Progenitor cell of endocrine pancreas (in vitro differentiated cells): ENCODE data around the gene AP2A1. TPM values are rescaled to one million over a fixed set of nuclear protein-coding genes. Genes with fewer than 3 reads are reported as not detected.

Experiments used
- DNase-seq: peaks from one replicate; pipeline ENCODE4 v3.0.0; 2021; ENCODE audit warnings: low spot score; ENCODE audit not compliant: unreplicated experiment
- H3K27ac Mint-ChIP-seq: 2 replicates; pipeline ENCODE4 v1.8.0; 2021; ENCODE audit warnings: mild to moderate bottlenecking, moderate library complexity, mixed read lengths
- H3K27me3 Mint-ChIP-seq: 2 replicates; pipeline ENCODE4 v1.8.0; 2021; ENCODE audit warnings: mixed read lengths
- H3K36me3 Mint-ChIP-seq: 2 replicates; pipeline ENCODE4 v1.8.0; 2022; ENCODE audit warnings: mixed read lengths; ENCODE audit not compliant: insufficient read depth
- H3K4me1 Mint-ChIP-seq: 2 replicates; pipeline ENCODE4 v1.8.0; 2021; ENCODE audit warnings: low read depth, mixed read lengths
- H3K4me3 Mint-ChIP-seq: 2 replicates; pipeline ENCODE4 v1.8.0; 2021; ENCODE audit warnings: low read depth, mild to moderate bottlenecking, moderate library complexity, mixed read lengths
- H3K9me3 Mint-ChIP-seq: 2 replicates; pipeline ENCODE4 v1.8.0; 2021; ENCODE audit warnings: low read depth, mixed read lengths
- CTCF ChIP-seq: fragments of 200-600 bp; sonication (generic); IDR thresholded peaks from one replicate; pipeline ENCODE4 v1.5.0; 2021; ENCODE audit warnings: antibody characterized with exemption, mild to moderate bottlenecking; ENCODE audit not compliant: unreplicated experiment
- total RNA-seq: library from RNA; stranded (reverse); gene quantifications from 2 replicates; pipeline ENCODE4 v1.2.1, GENCODE V29; 2021

AP2A1 gene
- total RNA-seq, 1 donor from 2014 or later, result 76.3 TPM

DNA sequence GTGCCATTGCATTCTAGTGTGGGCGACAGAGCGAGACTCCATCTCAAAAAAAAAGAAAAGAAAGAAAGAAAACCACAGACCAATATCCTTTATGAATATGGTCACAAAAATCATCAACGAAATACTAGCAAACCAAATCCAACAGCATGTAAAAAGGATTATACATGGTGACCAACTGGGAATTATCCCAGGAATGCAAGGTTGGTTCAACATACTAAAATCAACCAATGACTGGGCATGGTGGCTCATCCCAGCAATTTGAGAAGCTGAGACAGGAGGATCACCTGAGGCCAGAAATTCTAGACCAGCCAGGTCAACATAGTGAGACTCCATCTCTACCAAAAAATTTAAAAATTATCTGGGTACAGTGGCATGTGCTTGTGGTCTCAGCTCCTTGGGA is 10.8 kb upstream of the AP2A1 start:
- Mint-ChIP-seq H3K27me3 (peaks cover 12% of the 10 kb centered on the region), H3K27ac (no peak overlapping the region), H3K4me1 (no peaks in the 10 kb centered on the region), H3K4me3 (no peak overlapping the region), H3K36me3 (no peaks in the 10 kb centered on the region), H3K9me3 (no peaks in the 10 kb centered on the region)
- DNase-seq, result no peak
- TF ChIP-seq CTCF, result no peak

- no peaks in the 10 kb centered on the region for H3K36me3 Mint-ChIP-seq
- peaks cover 4% of the 10 kb centered on the region for H3K4me1 Mint-ChIP-seq
- peaks cover 12% of the 10 kb centered on the region for H3K27me3 Mint-ChIP-seq
- no peak for TF ChIP-seq CTCF
- DNase-seq, result no peak
- H3K4me3 Mint-ChIP-seq, result no peak overlapping the region
- peak overlapping the region; percentile 24 for H3K27ac Mint-ChIP-seq
- no peaks in the 10 kb centered on the region for H3K9me3 Mint-ChIP-seq
Measured at GRCh38 chr19:49758292-49758691, 8.5 kb upstream of the AP2A1 start.

DNA sequence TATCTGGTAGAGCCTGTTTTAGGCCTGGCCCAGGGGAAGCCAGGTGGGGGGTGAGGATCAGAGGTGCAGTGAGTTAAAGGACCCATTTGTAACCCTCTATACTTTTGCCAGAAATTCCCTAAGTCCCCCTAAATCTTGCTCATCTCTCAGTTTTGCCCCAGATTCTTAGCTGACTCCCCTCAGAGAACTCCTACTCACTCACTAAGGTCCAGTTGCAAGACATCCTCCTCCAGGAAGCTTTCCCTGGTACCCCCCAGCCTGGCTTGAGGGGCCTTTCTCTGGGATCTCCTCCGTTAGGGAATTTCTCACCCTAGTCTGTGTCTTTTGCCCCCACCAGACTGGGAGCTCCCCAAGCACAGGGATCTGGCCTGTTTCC is 5.6 kb upstream of the AP2A1 start:
- Mint-ChIP-seq H3K4me1 (peaks cover 7% of the 10 kb centered on the region), H3K4me3 (no peak overlapping the region), H3K36me3 (no peaks in the 10 kb centered on the region), H3K27me3 (peaks cover 12% of the 10 kb centered on the region), H3K9me3 (no peaks in the 10 kb centered on the region), H3K27ac (no peak overlapping the region)
- no peak for TF ChIP-seq CTCF
- no peak for DNase-seq

DNA sequence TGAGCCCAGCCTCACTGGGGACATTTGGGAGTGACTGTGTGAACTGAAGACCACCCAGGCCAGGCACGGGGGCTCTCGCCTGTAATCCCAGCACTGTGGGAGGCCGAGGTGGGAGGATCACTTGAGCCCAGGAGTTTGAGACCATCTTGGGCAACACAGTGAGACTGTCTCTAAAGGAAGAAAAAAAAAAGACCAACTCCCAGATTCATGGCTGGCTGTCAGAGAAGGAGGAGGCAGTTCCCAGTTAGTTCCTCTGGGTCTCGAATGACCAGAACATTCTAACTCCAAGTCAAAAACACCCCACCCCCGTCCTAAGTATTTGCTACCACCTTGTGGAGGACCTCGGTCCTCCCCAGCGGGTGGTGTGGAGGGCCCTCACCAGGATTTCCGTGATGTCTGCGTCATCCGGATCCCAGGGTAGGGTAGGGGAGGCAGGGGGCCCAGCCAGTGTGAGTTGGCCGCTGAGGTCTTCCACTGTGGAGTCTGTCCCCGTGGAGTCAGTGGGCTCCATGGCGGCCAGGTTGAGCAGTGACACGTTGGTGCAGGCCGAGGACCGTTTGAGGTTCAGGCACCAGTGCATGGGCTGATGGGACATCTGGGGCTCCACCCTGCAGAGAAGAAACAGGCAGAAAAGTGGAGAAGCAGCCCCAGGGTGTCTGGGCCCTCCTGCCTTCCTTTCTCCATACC is 5.0 kb upstream of the AP2A1 start:
- H3K9me3 Mint-ChIP-seq, result no peaks in the 10 kb centered on the region
- TF ChIP-seq CTCF, result no peak

DNA sequence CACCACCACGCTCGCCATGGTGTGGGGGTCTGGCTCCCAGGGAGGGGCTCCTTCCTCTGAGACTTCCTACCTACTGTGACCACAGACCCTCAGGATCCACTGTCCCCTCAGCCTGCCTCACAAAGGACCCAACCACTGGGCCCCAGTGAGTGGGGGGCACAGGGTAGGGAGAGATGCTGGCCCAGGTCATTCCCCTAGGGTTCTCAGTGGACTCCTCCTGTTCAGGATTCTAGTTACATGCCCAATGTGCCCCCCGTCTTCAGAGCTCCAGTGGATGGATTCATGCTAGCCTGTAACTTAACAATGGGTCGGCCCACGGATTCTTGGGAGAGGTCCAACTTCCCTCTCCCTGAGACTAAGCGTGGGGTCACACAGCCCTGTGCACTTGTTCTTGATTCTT is 3.6 kb upstream of the AP2A1 start, which contains the start of gene TSKS:
TSKS (minus strand) TSS at position 77 of the 400 bp plus-strand sequence; CDS start at position 18, 59 bp downstream.
- H3K27me3 Mint-ChIP-seq, result peaks cover 4% of the 10 kb centered on the region
- H3K4me3 Mint-ChIP-seq, result no peak within 1 kb of the TSS
- DNase-seq, result no peak
- peak within 1 kb of the TSS; percentile 73 for H3K27ac Mint-ChIP-seq
- TF ChIP-seq CTCF, result no peak
- no peaks in the 10 kb centered on the region for H3K9me3 Mint-ChIP-seq
- H3K36me3 Mint-ChIP-seq, result no peaks in the 10 kb centered on the region
- peaks cover 15% of the 10 kb centered on the region for H3K4me1 Mint-ChIP-seq

More for the DNA sequence above, 5.0 kb upstream of the AP2A1 start:
- Mint-ChIP-seq H3K36me3 (no peaks in the 10 kb centered on the region), H3K4me3 (no peak overlapping the region), H3K27me3 (peaks cover 12% of the 10 kb centered on the region), H3K27ac (no peak overlapping the region), H3K4me1 (peaks cover 7% of the 10 kb centered on the region)
- no peak for DNase-seq
